Astrocyte of the cerebellum (primary cell): ENCODE measurements around the gene SKAP1.

ENCODE experiments used
- DNase-seq: peaks from one replicate; pipeline ENCODE4 v3.0.0-alpha.2; 2011; ENCODE audit warnings: low read depth
- H3K4me3 ChIP-seq: 2 replicates; pipeline ENCODE4 v1.5.1; 2011; ENCODE audit warnings: mild to moderate bottlenecking, low read depth, low read length, moderate library complexity
- CTCF ChIP-seq: IDR thresholded peaks from 2 replicates; pipeline ENCODE4 v1.5.1; 2012; ENCODE audit warnings: low read length, low read depth, moderate library complexity, mild to moderate bottlenecking; ENCODE audit errors: missing control alignments
- in situ Hi-C: cut with HindIII; loops from 2 replicates; pipeline ENCODE4 v1.10.0; 2017; ENCODE audit warnings: low sequenced_read_pairs

Gene SKAP1

DNA sequence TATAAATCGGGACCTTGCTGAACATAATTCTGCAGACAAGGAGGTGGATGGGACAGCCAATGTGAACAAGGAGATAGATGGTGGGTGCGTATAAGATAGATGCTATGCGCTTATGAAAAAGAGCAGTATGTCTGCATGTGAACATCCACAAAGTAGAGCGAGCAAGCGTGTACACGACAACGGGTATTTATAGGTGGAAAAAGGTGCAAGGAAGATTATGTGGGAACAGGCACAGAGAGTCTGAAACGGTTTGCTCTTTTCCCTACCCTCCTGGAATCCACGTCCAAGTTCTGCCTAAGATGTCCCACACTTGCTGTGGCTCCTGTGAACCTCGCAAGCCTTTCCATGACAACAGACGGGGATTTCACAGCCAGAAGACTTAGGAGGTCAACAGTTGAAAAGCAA, 279.4 kb downstream of the SKAP1 start:
- no peak for DNase-seq
- no peak overlapping the region for H3K4me3 ChIP-seq
- TF ChIP-seq CTCF: no peak
- in situ Hi-C loops: no loop called here

DNA sequence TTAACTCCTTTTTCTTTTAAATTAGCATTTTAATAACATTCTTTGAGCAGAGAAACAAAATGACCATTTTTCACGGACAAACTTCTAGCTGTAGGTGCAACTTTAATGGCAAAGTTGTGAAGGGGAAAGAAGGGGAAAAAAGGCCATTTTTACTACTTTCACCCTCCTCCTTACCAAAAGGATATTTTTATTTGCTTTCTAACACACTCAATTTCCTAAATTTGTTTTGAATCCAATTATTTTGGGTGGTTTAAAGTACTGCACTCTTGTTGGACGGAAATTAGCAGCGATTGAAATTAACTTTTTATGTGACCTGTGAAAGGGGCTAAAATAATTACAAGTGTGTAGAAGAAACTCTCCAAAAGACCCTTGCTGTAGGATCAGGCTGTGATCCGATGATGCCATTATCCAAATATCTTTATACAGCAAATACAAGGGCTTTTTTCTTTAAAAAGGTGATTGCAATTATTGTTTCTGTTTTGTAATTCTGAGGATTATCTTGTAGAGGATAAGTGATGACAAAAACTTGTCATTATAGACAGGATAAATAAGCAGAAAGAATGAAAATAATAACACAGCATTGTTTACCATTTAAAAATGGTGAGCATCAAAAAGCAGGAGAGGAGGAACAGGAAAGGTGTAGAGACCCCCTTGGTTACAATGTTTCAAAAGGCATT, 280.1 kb downstream of the SKAP1 start:
- DNase-seq: no peak
- no peak for TF ChIP-seq CTCF
- in situ Hi-C loops: no loop called here
- no peak overlapping the region for H3K4me3 ChIP-seq

DNA sequence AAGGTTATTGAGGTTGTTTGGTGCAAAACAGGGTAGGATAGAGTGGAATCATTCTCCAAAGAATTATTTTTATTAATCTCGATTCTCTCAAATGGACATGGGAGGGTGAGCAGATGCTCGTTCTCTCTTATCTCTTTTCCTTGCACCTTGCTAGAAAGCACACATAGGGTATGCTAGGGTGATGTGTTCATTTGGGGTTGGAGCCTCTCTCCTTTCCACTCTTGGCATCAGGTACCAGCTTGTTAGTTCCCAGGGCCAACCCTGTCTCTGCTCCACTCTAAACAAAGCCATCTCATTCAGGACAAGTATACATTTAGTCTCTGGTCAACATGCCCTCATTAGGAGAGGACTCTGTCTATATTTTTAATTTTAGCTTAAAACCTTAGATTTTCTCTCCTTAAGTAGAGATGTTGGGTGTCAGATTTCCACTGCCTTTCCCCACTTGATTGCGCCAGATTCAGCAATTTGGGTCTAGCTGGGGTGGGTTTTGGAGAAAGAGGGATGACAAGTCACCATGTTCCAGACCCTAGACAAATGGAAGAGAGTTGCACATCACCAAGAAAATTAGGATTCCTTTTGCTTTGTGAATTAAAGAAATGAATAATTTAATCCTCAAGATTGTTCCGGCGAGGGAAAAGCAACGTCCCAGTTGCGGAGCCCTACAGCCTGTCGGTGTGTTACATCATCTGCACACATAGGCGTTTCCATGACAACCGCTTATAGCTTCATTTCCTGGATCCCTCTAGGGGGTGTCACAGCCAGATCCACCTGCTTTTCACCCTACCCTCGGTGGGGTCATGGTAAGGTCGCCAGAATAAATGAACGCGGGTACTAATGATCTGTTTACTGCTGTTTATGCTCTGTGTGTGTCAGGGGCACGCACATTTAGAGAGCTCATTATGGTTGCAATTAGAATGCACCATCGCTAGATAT, 280.9 kb downstream of the SKAP1 start:
- in situ Hi-C loops: no loop called here
- DNase-seq: no peak
- no peak for TF ChIP-seq CTCF
- no peak overlapping the region for H3K4me3 ChIP-seq

- no peak for DNase-seq
- in situ Hi-C loops: no loop called here
Measured at GRCh38 chr17:48148029-48148770, 281.8 kb downstream of the SKAP1 start.

DNA sequence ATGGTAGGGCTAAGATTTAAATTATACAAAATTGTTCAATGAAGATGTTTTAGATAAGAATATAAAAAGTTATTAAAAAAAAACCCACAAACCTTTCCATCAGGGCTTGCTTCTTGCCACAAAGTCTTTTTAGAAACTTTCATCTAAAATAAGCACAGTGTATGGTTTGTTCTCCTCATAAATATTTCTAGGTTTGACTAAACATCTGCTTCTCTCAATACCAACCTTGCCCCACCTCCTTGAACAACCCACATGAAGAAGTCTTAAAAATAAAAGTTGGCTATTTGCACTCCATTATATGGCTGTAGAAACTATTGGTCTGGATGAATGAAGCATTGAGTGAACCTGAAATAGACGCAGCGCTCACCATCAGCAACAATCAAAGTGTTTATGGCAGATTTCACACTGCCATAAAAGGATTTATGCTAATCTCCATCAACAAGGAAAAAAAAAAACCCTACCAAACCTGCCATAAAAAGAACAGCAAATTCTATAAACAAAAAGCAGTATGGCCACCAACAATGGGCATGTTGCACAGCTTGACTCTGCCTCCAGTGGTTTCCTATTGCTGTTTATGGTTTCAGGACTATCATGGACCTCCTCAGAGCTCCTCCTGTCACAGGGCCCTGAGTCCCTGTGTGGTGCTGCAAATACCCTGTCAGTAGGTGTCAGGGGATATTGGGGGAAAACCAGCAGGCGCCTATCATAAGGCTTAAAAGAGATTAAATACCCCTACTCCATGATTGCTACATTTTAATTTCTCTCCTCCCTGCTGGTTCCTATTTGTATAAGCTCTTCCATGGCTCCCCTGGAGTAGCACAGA, 284.8 kb downstream of the SKAP1 start:
- no peak for TF ChIP-seq CTCF
- H3K4me3 ChIP-seq: no peak overlapping the region
- in situ Hi-C loops: no loop called here
- DNase-seq: no peak

More at GRCh38 chr17:48148029-48148770, 281.8 kb downstream of the SKAP1 start:
- no peak for TF ChIP-seq CTCF
- no peak overlapping the region for H3K4me3 ChIP-seq
